ENCODE measurements around the gene LRTM1. TPM values are rescaled to one million over a fixed set of nuclear protein-coding genes. Genes with fewer than 3 reads are reported as not detected.

LRTM1 gene
- total RNA-seq, 1 experiment from 2014 or later = not detected

GRCh38 chr3:54915976-54916375 lies 11.9 kb downstream of the LRTM1 start:
- no peak for TF ChIP-seq CTCF (IDR thresholded peaks at IDR 0.05; ENCODE audit: unreplicated experiment)
- peaks cover 9% of the 10 kb centered on the region for H3K36me3 Mint-ChIP-seq (ENCODE audit: insufficient read depth, unreplicated experiment)
- H3K4me1 Mint-ChIP-seq (ENCODE audit: insufficient read depth, unreplicated experiment) = no peaks in the 10 kb centered on the region
- peaks cover 8% of the 10 kb centered on the region for H3K9me3 Mint-ChIP-seq (ENCODE audit: unreplicated experiment)
- no peak overlapping the region for H3K4me3 Mint-ChIP-seq (ENCODE audit: unreplicated experiment)
- H3K27me3 Mint-ChIP-seq (ENCODE audit: insufficient read depth, unreplicated experiment) = no peaks in the 10 kb centered on the region
- POLR2A ChIA-PET = interaction anchor here (0.7 kb wide), 1 partner anchor 125 kb away, joined by 3 read pairs; no protein-coding TSS in a partner anchor
- intact Hi-C loops (cut with micrococcal nuclease) = no loop called here
- CTCF ChIA-PET = interaction anchor here (0.5 to 0.6 kb wide), 3 partner anchors 82 to 490 kb away, joined by 3 to 4 read pairs (median 4); no protein-coding TSS in a partner anchor
- DNase-seq (ENCODE audit: unreplicated experiment) = no peak
- no TSS peak for BruUV-seq (replicated peaks)
- no peak overlapping the region for H3K27ac Mint-ChIP-seq (ENCODE audit: low read depth, unreplicated experiment)

- H3K9me3 Mint-ChIP-seq (ENCODE audit: unreplicated experiment) = peaks cover 8% of the 10 kb centered on the region
- intact Hi-C loops (cut with micrococcal nuclease) = no loop called here
- POLR2A ChIA-PET = no interaction called here
- no peak overlapping the region for H3K27ac Mint-ChIP-seq (ENCODE audit: low read depth, unreplicated experiment)
- H3K27me3 Mint-ChIP-seq (ENCODE audit: insufficient read depth, unreplicated experiment) = no peaks in the 10 kb centered on the region
- peaks cover 9% of the 10 kb centered on the region for H3K36me3 Mint-ChIP-seq (ENCODE audit: insufficient read depth, unreplicated experiment)
- no TSS peak for BruUV-seq (replicated peaks)
- no peak for DNase-seq (ENCODE audit: unreplicated experiment)
- H3K4me3 Mint-ChIP-seq (ENCODE audit: unreplicated experiment) = no peak overlapping the region
- TF ChIP-seq CTCF (IDR thresholded peaks at IDR 0.05; ENCODE audit: unreplicated experiment) = no peak
- H3K4me1 Mint-ChIP-seq (ENCODE audit: insufficient read depth, unreplicated experiment) = no peaks in the 10 kb centered on the region
- CTCF ChIA-PET = interaction anchor here (0.6 kb wide), 1 partner anchor 489 kb away, joined by 4 read pairs; no protein-coding TSS in a partner anchor
Observed at GRCh38 chr3:54915181-54915580, 12.7 kb downstream of the LRTM1 start.

- no TSS peak for BruUV-seq (replicated peaks)
- CTCF ChIA-PET = no interaction called here
- H3K9me3 Mint-ChIP-seq (ENCODE audit: unreplicated experiment) = peaks cover 8% of the 10 kb centered on the region
- no peak overlapping the region for H3K4me3 Mint-ChIP-seq (ENCODE audit: unreplicated experiment)
- no peak for DNase-seq (ENCODE audit: unreplicated experiment)
- TF ChIP-seq CTCF (IDR thresholded peaks at IDR 0.05; ENCODE audit: unreplicated experiment) = no peak
- POLR2A ChIA-PET = no interaction called here
- H3K27me3 Mint-ChIP-seq (ENCODE audit: insufficient read depth, unreplicated experiment) = no peaks in the 10 kb centered on the region
- intact Hi-C loops (cut with micrococcal nuclease) = no loop called here
- peaks cover 16% of the 10 kb centered on the region for H3K36me3 Mint-ChIP-seq (ENCODE audit: insufficient read depth, unreplicated experiment)
- no peaks in the 10 kb centered on the region for H3K4me1 Mint-ChIP-seq (ENCODE audit: insufficient read depth, unreplicated experiment)
- H3K27ac Mint-ChIP-seq (ENCODE audit: low read depth, unreplicated experiment) = no peak overlapping the region
Observed at GRCh38 chr3:54914180-54914579, 13.7 kb downstream of the LRTM1 start.

GRCh38 chr3:54909191-54909590 lies 18.7 kb downstream of the LRTM1 start:
- Mint-ChIP-seq H3K4me1 (ENCODE audit: insufficient read depth, unreplicated experiment) (peaks cover 6% of the 10 kb centered on the region), H3K27me3 (ENCODE audit: insufficient read depth, unreplicated experiment) (no peaks in the 10 kb centered on the region), H3K9me3 (ENCODE audit: unreplicated experiment) (peaks cover 8% of the 10 kb centered on the region), H3K4me3 (ENCODE audit: unreplicated experiment) (no peak overlapping the region), H3K36me3 (ENCODE audit: insufficient read depth, unreplicated experiment) (peaks cover 20% of the 10 kb centered on the region), H3K27ac (ENCODE audit: low read depth, unreplicated experiment) (no peak overlapping the region)
- ChIA-PET CTCF (interaction anchor here (0.6 to 0.7 kb wide), 5 partner anchors 17 to 90 kb away, joined by 3 read pairs; no protein-coding TSS in a partner anchor), POLR2A (interaction anchor here (0.8 to 1.6 kb wide), 2 partner anchors 18 to 43 kb away, joined by 4 to 5 read pairs; no protein-coding TSS in a partner anchor)
- no peak for DNase-seq (ENCODE audit: unreplicated experiment)
- no TSS peak for BruUV-seq (replicated peaks)
- intact Hi-C loops (cut with micrococcal nuclease) = no loop called here
- no peak for TF ChIP-seq CTCF (IDR thresholded peaks at IDR 0.05; ENCODE audit: unreplicated experiment)

All from MCF 10A (cell line).